ENCODE data around the gene TTC7B.

The TTC7B gene

DNA sequence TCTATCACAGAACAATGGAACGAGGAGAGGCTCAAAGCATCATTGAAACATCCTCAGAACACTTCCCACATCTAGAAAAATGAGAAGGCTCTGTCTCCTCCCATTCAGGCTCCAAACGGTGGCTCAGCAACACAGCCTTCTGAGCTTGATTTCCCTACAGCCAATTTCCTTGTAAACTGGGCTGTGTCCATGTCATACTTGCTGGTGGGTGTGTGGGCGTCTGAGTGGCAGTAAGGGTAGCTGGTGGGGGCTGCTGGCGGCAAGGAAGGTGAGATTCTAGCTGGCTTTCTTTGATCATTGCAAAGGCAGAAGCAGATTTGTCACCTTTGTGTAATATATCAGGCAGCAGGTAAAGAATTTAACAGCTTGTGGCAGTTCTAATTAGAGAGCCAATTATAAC lies 255.7 kb downstream of the TTC7B start:
- no peak overlapping the region for H3K4me3 ChIP-seq (replicated peaks in 1 of 2; ENCODE audit: low read depth in 2 of 2, low read length in 2 of 2)
- DNase-seq (ENCODE audit: low read depth in 2 of 2) = no peak
- no peak for TF ChIP-seq CTCF (IDR thresholded peaks at IDR 0.05; ENCODE audit: low read depth, low read length)

- no peak for DNase-seq (ENCODE audit: low read depth in 2 of 2)
- TF ChIP-seq CTCF (IDR thresholded peaks at IDR 0.05; ENCODE audit: low read depth, low read length) = no peak
- H3K4me3 ChIP-seq (replicated peaks in 1 of 2; ENCODE audit: low read depth in 2 of 2, low read length in 2 of 2) = no peak overlapping the region
Measured at GRCh38 chr14:90559811-90560492, 256.3 kb downstream of the TTC7B start.

DNA sequence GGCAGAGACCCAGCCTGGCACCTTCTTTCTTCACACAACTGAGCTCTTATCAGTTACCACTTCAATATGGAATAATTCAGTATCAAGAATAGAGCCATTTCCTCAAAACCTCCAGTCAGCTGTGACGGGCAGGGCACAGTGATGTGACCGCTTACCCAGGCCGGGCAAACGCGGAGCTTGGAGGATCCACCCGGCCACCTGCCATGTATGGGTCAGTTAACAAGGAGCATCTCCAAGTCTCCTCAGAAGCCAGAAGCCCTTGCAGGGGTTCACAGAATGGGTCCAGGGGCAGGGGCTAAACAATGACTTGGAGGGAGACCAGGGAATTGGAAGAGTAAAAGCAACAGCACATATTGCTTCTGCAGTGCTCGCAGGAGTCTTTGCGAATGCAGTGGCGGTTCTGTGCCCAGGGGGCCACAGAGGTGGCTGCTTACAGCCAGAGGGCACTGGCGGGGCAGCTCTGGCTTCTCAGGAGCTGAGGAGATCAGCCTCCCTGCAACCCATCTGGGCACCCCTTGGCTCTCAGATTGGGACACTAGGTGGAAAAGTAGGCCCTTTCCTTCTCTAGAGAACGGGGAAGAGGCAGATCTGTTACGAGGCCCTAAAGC lies 257.1 kb downstream of the TTC7B start:
- DNase-seq (ENCODE audit: low read depth in 2 of 2) = no peak
- no peak overlapping the region for H3K4me3 ChIP-seq (replicated peaks in 1 of 2; ENCODE audit: low read depth in 2 of 2, low read length in 2 of 2)
- no peak for TF ChIP-seq CTCF (IDR thresholded peaks at IDR 0.05; ENCODE audit: low read depth, low read length)

- H3K4me3 ChIP-seq (replicated peaks in 1 of 2; ENCODE audit: low read depth in 2 of 2, low read length in 2 of 2) = no peak overlapping the region
- no peak for TF ChIP-seq CTCF (IDR thresholded peaks at IDR 0.05; ENCODE audit: low read depth, low read length)
- DNase-seq (ENCODE audit: low read depth in 2 of 2) = no peak
Measured at GRCh38 chr14:90558041-90558982, 257.9 kb downstream of the TTC7B start.

DNA sequence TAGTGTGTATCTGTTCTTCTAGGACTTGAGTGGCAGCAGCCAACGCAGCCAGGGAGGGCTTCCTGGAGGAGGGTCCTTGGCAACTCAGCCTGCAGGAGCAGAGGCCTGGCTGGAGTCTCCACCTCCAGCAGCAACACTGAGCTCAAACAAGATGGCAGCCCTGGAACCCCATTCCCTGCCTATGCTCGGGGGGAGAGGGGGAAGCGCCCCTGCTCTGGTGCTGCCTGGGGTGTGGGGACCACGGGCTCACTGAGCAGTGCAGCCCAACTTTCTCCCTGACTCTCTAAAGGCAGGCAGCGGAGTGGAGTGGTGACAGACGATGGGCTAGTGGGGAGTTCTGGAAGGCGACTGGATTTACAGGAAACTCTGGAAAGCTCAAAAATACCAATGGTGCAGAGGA lies 258.7 kb downstream of the TTC7B start:
- TF ChIP-seq CTCF (IDR thresholded peaks at IDR 0.05; ENCODE audit: low read depth, low read length) = no peak
- H3K4me3 ChIP-seq (replicated peaks in 1 of 2; ENCODE audit: low read depth in 2 of 2, low read length in 2 of 2) = no peak overlapping the region
- no peak for DNase-seq (ENCODE audit: low read depth in 2 of 2)

DNA sequence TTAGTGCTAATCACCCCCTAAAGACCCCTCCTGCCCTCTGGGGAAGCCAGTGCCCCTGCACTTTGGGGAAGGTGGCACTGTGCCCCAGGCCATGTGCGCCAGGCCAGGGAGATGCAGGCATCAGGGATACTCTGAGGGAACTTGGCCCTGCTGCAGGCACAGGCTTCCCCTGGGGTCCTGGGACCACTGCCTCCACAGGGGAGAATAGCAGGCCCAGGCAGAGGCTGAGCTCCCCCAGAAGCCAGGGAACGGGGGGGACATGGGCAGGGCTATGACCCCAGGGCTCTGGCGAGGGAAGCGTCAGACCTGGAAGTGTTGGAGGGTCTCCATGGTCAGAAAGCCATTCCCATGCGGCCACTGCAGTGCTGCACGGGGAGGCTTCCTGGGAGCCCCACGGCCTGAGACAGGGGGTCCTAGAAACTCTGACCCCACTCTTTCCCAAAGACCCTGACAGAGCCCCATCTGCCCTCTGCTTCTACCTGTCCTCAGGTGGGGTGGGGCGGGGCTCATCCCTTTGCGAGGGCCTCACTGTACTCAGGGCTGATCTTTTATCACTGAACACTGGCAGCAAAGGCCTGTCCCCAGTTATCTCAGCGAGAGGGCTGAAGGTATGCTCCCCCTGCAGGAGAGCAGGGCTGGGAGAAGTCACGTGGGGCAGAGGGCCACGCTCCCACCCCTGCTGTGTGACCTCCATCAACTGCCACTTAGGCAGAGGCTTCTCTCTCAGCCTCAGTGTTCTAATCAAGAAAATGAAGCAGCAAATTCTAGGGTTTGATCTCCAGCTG lies 259.4 kb downstream of the TTC7B start:
- DNase-seq (ENCODE audit: low read depth in 2 of 2) = no peak
- no peak overlapping the region for H3K4me3 ChIP-seq (replicated peaks in 1 of 2; ENCODE audit: low read depth in 2 of 2, low read length in 2 of 2)
- no peak for TF ChIP-seq CTCF (IDR thresholded peaks at IDR 0.05; ENCODE audit: low read depth, low read length)
